Astrocyte of the hippocampus (primary cell): ENCODE results near the gene ARRB2.
A peak's percentile ranks its signal among the peaks of the same experiment; 100 is the strongest.
"Not testable (repeated sequence)": the region's sequence is repeated elsewhere in the genome, so short reads cannot be mapped to it uniquely, and the experiment has no call there.

Experiments used
- DNase-seq: peaks from one replicate; pipeline ENCODE4 v3.0.0; 2011; ENCODE audit warnings: low read depth, low spot score

ARRB2 gene

DNA sequence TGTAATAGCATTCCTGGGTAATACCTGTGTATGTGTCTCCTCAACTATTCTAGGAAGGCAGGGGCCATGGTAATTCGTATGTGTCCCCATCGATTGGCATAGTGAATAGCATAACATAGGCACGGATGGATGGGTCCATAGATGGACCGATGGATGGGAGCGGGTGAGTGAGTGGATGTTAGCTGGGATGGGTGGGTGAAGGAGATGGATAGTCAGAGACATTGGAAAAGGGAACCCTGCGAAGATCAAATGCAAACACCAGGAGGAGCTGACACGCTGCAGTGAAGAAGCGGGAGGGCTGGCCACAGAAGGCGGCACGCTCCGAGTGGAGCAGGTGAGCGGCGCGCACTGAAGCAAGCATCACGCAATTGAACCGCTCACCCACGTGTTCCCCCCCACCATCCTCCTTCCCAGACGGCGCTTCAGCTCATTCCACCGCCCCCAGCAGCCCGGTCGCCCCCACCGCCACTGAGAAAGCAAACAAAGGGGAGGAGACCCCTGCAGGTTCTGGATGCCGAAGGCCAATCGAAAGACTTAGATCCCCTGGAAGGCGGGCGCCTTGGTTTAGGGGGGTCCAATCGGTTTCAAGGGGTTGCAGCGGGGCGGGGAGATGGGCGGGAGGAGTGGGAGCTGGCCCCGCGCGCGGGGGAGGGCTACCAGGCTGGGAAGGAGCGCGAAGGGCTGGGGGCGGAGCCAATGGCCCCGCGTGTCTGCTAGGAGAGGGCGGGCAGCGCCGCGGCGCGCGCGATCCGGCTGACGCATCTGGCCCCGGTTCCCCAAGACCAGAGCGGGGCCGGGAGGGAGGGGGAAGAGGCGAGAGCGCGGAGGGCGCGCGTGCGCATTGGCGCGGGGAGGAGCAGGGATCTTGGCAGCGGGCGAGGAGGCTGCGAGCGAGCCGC is at the start of gene ARRB2:
Gene ARRB2, plus strand, starts transcription at position 839 of the 899 bp plus-strand sequence. CDS start 90 bp downstream, outside the sequence.
- peak; percentile 100 for DNase-seq

DNA sequence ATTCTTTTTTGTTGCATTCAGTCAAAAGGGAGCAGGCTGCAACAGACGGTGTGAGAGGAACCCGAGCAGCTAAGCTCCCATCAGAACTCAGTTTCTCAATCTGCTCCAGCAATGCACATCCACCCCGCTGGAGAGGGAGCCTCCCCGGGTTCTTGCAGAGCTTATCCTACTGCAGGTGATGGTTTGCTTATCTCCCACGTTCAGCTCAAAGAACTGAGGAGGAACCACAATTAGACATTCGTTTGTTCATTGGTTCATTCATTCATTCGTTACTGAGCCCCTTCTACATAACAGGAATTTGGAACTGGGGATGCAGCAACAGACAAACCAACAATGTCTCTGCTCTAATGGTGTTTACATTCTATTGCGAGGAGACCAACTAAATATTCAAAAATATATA is 46.7 kb upstream of the ARRB2 start:
- DNase-seq, result no peak

DNA sequence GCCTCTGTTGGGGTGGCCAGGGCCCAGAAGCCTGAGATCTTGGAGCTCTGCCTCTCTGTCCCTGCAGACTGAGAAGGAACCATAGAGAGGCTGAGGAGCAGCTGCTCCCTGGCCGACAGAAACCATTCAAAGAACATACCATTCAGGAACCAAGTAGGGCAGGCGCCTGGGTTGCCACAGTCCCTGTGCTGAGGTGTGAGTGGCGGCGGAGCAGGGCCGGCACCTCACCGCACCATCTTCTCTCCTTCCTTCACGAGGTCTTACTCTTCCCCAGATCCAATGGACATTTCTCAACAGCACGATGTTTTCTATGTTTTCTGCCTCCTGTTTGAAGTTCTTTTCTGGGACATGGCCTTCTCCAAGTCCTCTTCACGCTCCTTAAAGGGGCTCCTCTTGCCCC is 46.2 kb upstream of the ARRB2 start:
- DNase-seq, result no peak

DNA sequence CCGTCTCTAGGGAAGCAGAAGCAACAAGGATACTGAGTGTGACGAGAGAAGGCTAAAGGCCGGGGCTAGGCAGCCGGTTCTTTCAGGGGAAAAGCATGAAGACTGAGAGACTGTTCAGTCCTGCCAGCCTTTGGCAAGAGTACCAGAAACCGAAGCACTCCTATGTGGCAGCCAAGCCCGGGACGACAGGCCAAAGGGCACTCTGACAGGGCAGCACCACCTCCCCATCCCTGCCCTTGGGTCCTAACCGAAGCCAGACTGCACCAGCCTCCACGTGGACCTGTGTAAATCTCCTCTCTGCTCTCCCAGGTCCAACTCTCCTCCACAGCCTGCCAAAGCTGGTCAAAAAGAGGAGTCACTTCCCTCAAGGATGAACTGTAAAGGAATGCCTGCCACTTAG is 45.4 kb upstream of the ARRB2 start:
- DNase-seq, result no peak

DNA sequence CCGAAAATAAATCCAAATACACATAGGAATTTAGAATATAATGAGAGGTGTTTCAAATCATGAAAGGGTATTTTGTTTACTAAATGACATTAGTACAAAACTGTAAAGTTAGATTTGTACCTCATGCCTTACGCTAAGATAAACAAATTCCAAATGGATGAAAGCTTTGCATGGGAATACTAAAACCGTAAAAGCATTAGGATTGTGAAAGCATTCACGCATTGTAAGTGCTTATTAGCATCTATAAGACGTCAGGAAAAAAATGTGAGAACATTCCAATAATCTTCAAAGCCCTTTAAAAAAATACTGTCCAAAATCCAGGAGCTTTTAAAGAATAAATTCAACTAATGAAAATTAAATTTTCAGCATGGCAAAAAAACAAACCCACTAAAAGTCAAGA is 44.1 kb upstream of the ARRB2 start:
- DNase-seq, result no peak

DNA sequence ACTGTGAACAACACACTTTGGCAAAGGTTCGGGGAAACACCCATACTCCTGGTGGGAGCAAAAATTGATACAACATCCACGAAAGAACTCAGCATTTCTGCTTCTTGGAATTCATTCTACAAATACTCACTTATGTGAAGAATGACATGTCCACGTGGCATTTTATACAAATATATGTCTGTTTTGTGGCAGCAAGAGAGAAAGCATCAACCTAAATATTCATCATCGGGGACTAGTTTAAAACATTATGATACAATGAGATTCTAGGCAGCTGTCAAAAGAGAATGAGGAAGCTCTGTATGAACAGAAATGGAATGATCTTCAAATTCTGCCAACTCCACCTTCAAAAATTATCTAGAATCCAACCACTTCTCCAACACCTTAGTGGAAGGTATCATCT is 43.3 kb upstream of the ARRB2 start:
- DNase-seq, result no peak

DNA sequence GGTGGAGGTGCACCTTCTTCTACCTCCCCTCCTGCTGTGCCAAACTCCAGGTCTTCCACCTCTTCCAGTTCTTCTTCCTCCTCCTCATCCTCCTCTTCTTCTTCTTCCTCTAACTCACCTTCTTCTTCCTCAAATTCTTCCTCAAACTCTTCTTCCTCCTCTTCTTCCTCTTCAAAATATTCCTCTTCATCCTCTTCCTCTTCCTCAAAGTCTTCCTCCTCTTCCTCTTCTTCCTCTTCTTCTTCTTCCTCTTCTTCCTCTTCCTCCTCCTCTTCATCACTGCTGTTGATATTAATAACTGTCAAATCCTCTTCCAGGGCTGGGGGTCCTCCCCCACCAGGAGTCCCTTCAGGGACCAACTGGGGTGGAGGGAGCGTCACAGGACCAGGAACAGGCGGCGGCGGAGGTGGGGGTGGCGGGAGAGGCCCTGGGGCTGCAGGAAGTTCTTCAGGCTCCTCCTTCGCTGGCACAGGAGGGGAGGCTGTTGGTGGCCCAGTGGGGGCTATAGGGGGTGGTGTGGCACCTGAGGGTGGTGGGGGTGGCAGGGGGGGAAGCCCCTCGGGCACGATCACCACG is 38.3 kb upstream of the ARRB2 start:
- no peak for DNase-seq

DNA sequence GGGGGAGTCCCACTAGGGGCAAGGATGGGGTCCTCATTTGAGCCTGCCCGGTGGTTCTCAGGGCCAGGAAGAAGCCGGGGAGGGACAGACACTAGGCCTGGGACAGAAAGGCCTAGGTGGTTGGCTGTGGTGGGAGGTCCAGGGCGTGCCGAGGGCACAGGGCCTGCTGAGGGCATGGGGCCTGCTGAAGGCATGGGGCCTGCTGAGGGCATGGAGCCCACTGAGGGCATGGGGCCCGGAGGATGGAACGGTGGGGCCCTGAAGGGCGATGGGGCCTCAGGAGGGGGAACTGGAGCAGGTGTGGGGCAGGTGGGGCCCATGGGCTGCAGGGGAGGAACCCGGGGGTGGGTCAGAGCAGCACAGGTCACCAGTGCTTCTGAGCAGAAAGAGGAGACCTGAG is 37.7 kb upstream of the ARRB2 start:
- no peak for DNase-seq

DNA sequence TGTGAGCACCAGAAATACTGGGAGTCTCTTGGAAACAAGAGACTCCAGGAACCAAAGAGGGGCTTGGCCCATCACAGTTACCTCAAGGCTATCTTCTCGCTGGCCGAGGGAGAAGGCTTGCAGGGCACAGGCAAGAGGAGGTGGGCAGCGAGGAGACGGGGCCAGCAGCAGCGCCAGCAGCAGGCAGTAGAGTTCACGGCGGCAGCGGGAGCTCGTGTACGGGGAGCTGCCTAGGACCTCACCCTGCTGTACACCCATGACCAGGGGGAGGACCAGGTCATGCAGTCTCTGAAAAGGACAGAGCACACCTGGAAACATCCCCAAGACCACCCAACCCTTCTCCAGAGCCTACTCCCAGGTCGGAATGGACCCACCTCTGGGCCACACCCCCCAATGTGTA is 37.3 kb upstream of the ARRB2 start:
- no peak for DNase-seq

DNA sequence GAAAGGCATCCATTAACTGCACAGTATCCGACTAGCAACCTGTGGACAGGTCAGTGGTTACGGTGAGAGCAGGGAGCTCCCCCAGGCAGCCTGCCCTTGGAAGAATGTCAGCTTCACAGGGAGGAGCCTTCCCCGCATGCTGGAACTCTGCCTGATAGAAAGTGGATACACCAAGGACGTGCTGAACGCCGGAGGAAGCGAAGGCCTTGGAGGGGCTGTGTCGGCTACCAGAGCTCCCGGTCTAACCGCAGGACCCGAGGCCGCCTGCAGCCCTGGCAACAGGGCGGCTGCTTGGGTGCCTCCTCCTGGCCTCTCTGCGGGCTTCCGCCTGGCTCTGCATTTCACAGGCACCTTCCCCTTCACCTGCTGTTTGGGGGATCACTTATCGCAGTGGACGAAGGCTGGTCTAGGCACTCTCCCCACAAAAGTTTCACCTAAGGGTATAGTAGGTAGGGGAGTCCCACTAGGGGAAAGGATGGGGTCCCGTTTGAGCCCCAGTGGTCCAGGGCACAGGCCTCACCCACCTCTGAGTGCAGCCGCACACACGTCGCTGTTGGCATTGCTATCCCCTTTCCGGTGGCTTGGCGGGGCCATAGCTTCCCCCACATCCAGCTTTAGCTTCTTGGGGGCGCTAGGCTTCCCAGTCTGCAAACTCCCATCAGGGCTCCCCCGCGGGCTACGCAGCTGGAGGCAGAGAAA is 36.3 kb upstream of the ARRB2 start:
- no peak for DNase-seq

DNA sequence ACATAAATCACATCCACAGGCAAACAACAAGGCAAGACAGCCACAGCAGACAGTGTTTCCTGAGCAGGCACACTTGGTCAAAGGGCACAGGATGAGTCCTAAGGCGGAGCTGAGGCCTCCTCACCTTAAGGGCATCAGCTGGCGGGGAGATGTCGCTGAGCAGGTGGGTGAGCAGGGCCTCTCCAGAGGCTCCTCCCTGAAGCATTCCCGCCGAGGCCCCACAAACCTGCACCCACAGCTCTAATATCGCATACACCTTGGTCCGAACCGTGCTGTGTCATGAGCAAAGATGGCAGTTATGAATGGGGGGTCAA is 35.8 kb upstream of the ARRB2 start:
- DNase-seq, result no peak

DNA sequence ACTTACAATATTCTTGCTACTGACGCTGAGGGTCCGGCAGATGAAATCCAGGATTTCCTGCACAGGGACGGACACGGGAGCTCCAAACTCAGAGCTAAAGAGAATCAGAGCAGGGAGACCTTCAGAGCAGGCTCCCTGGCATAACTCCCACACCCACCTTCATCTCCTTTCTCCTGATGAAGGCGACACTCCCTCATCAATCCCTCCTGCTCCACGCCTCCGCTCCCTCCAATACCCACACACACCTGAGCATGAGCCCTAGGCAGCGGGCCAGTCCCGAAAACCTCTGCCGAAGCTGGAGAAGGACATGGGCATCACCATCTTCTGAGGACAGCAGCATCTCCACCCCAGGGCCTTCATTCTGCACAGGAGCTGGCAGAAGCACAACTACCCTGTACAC is 34.6 kb upstream of the ARRB2 start:
- DNase-seq, result no peak

DNA sequence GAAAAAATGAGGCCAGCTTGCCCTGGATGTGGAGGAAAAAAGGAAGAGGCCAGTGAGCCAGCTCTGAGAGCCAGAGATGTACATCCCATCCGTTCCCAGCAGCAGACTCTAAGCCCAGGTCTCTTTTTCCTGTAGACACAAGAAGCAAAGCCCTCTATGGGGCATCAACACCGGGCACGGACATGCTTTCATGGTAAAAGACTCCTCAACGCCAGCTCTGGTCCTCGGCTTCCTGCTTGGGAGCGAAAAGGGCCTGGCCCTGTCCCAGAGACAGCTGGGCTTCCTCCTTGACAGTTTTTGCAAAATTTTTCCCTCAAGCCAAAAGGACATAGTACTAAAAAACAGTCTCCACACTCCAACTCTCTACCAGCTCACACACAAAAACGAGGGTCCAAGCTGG is 33.6 kb upstream of the ARRB2 start:
- DNase-seq, result no peak

DNA sequence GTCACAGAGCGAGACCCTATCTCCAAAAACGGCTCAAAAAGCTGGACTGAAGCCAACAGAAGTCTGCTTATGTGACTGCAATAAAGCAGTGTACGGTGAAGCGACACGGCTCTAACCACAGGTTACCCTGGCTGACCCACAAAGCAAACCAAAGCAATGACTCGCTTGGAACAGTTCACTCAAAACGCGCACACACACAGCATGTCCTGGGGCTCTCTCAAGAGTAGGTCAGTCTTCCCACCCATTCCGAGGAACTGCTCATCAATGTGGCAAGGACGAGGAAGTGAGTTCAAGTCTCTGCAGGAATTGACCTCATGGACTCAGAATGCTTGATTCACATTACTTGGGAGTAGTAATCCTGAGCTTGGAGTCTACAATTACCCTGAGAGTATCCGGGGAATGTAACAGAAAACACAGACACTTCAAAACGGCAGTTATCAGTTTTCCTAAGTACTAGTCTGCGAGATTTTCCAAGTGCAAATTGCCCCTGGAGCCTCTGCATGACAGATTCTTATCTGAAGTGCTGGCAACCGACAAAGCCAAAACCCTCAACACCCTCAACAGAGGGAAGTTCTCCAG is 31.9 kb upstream of the ARRB2 start:
- DNase-seq, result peak; percentile 73

DNA sequence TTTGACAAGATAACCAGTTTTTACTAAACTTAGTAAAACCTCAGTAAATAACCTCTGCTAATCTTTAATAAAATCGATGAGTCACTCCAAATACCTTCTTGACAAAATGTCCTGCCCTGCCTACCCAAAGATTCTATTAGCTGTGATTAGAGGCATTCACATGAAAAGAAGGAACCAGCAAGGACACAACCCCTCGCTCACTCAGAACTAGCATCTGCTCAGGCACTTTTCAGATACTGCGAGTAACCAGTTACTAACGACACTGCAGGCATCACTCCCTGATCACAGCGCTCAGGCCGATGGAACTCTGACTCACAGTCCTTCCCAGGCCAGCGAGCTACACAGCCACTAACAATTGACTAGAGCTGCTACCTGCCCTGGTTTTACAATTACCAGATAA is 30.8 kb upstream of the ARRB2 start:
- peak; percentile 75 for DNase-seq

DNA sequence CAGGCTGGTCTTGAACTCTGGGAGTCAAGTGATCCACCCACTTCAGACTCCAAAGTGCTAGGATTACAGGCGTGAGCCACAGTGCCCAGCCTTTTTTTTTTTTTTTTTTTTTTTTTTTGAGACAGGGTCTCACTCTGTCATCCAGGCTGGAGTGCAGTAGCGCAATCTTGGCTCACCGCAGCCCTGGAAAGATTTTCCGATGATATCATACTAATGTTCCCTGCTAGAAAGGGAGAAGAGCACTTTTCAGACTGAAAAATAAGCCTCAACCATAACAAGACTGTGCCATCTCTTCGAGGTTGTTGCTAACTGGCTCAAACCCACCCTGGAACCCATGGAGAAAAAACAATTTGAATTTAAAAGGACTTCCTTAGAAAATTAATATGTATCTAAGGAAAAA is 26.7 kb upstream of the ARRB2 start:
- not testable (repeated sequence) for DNase-seq

DNA sequence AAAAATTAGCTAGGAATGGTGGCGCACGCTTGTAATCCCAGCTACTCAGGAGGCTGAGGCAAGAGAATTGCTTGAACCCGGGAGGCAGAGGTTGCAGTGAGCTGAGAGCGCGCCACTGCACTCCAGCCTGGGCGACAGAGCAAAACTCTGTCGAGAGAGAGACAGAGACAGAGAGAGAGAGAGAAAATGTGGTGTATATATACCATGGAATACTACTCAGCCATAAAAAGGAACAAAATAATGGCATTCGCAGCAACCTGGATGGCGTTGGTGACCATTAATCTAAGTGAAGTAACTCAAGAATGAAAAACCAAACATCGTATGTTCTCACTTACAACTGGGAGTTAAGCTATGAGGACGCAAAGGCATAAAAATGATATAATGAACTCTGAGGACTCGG is 20.6 kb upstream of the ARRB2 start:
- DNase-seq, result not testable (repeated sequence)

DNA sequence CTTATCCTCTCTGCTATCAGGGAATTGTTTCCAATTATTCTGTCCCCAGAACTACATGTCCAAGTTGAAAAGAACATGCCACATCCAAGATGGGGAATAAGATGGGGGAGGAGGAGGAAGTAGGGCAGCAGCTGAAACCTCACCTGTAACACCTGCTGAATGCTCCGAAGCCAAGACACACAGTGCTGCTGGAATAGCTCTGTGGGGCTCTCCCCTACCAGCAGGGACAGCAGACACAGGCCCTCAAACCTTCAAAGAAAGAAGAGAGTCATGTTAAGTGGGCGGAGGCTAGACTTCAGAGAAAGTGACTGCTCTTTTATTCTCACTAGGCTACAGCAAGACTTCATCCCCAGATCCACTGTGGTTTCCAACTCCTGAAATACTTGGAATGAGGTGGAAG is 19.7 kb upstream of the ARRB2 start:
- no peak for DNase-seq

DNA sequence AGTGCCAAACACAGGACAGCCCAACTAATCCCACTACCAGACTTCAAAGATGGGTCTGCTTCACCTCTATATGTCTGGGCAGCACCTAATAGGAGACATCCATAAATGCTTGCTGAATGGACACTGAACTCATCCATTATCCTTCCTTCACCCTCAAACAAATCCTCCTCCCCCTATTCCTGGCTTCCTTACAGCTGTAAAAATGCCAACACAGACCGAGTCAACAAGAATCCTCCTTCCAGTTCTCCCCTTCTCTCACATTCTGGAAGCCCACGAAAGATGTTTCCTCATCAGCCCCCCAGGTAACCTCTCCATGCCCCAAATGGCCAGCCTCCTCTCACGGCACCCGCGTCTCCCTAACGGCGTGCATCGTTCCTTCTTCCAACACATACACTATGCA is 18.7 kb upstream of the ARRB2 start:
- no peak for DNase-seq

DNA sequence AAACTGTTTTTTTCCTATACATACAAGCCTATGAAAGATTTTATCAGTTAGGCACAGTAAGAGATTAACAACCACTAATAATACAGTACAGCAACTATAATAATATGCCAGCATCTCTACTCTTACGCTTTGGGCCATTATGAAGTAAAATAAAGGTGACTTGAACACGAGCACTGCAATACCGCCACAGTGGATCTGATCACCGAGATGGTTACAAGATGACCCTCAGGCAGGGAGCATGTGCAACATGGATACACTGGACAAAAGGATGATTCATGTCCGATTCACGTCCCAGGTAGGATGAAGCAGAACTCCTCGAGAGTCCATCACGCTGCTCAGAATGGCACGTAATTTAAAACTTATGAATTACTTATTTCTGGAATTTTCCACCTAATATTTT is 17.0 kb upstream of the ARRB2 start:
- no peak for DNase-seq

DNA sequence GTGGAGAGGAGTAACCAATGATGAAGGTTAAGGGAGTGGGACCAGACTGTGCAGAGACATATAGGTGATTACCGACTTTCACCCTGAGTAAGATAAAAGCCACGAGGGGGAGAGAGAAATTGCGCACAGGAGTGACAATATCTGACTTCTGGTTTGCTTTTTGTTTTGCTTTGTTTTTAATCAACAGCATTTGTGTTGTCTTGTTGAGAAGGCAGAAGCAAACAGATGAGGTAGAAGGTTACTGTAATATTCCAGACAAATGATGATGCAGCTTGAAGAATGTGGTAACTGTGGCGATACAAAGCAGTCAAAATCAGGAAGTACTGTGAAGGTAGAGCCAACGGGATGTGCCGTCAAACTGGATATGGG is 14.0 kb upstream of the ARRB2 start:
- no peak for DNase-seq

DNA sequence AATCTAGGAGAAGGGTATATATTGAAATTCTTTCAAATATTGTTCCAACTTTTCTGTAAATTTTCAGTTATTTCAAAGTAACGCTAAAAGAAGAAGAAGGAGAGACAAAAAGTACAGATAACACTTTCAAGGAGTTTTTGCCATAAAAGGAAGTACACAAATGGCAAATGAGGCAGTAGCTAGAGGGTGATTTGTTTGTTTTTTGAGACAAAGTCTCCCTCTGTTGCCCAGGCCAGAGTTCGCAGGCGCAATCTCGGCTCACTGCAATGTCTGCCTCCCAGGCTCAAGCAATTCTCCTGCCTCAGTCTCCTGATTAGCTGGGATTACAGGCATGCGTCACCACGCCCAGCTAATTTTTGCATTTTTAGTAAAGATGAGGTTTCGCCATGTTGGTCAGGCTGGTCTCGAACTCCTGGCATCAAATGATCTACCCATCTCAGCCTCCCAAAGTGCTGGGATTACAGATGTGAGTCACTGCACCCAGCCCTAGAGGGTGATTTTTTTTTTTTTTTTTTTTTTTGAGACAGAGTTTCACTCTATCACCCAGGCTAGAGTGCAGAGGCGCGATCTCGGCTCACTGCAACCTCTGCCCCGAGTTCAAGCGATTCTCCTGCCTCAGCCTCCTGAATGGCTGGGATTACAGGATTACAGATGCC is 10.9 kb upstream of the ARRB2 start:
- not testable (repeated sequence) for DNase-seq
